Common myeloid progenitor, CD34-positive (primary cell): Measurements from ENCODE around the gene OPCML.
A peak's percentile ranks its signal among the peaks of the same experiment; 100 is the strongest.

Experiments
- CTCF ChIA-PET: fragments of 350-600 bp; sonication (Branson Sonifier 250); formaldehyde crosslinking; loops from one replicate; lab custom pipeline; 2021; ENCODE audit warnings: antibody characterized with exemption; lab: Charles Lee
- POLR2A ChIA-PET: fragments of 350-600 bp; sonication (Branson Sonifier 250); formaldehyde crosslinking; loops from one replicate; lab custom pipeline; 2021; ENCODE audit warnings: antibody characterized with exemption; lab: Charles Lee
- DNase-seq, 3 donors: peaks; one replicate each; pipeline versions ENCODE4 v3.0.0 to v3.0.0-alpha.2; 2013
- H3K27ac ChIP-seq, 2 experiments: 1 replicate in 1 of 2; 2 replicates in 1 of 2; pipeline ENCODE4 v1.7.0; 2013; ENCODE audit warnings: inconsistent platforms in 2 of 2, low read length in 2 of 2, mild to moderate bottlenecking in 2 of 2, low read depth in 1 of 2, moderate library complexity in 1 of 2; ENCODE audit not compliant: severe bottlenecking in 2 of 2, insufficient read depth in 1 of 2, poor library complexity in 1 of 2
- H3K27me3 ChIP-seq, 5 experiments: replicated peaks in 2 of 5; 1 replicate in 3 of 5; 2 replicates in 2 of 5; pipeline versions ENCODE4 v1.6.1 to v1.7.0; 2013; ENCODE audit warnings: low read length in 4 of 5, mild to moderate bottlenecking in 2 of 5, moderate library complexity in 2 of 5, inconsistent platforms in 1 of 5; ENCODE audit not compliant: insufficient read depth in 5 of 5, control insufficient read depth in 4 of 5
- H3K36me3 ChIP-seq, 4 experiments: 1 replicate in 2 of 4; 2 replicates in 2 of 4; pipeline versions ENCODE4 v1.6.1 to v1.7.0; 2013; ENCODE audit warnings: low read length in 3 of 4, control low read depth in 1 of 4, mild to moderate bottlenecking in 1 of 4; ENCODE audit not compliant: control insufficient read depth in 4 of 4, insufficient read depth in 4 of 4
- H3K4me1 ChIP-seq, 4 experiments: 1 replicate in 3 of 4; 2 replicates in 1 of 4; pipeline versions ENCODE4 v1.6.1 to v1.7.1; 2013; ENCODE audit warnings: low read length in 3 of 4, mild to moderate bottlenecking in 3 of 4, control low read depth in 1 of 4, inconsistent platforms in 1 of 4, moderate library complexity in 1 of 4; ENCODE audit not compliant: control insufficient read depth in 4 of 4, insufficient read depth in 4 of 4; ENCODE audit errors: control extremely low read depth in 1 of 4
- H3K4me3 ChIP-seq, 7 experiments: 1 replicate in 4 of 7; 2 replicates in 3 of 7; pipeline versions ENCODE4 v1.5.1 to v1.7.0; 2013; ENCODE audit warnings: mild to moderate bottlenecking in 7 of 7, low read length in 6 of 7, moderate library complexity in 6 of 7, inconsistent platforms in 2 of 7, low read depth in 2 of 7, control low read depth in 1 of 7; ENCODE audit not compliant: insufficient read depth in 4 of 7, control insufficient read depth in 1 of 7; ENCODE audit errors: extremely low read depth in 1 of 7
- H3K9me3 ChIP-seq, 5 experiments: 1 replicate in 4 of 5; 2 replicates in 1 of 5; pipeline versions ENCODE4 v1.6.1 to v1.7.1; 2013; ENCODE audit warnings: low read length in 4 of 5, mild to moderate bottlenecking in 2 of 5, inconsistent platforms in 1 of 5, low read depth in 1 of 5, moderate library complexity in 1 of 5; ENCODE audit not compliant: control insufficient read depth in 4 of 5, insufficient read depth in 2 of 5; ENCODE audit errors: control extremely low read depth in 1 of 5
- WGBS: methylation state at CpG from one replicate; pipeline ENCODE4 v1.1.5; 2013; ENCODE audit not compliant: insufficient coverage; 5-methylcytosine and 5-hydroxymethylcytosine counted together

Gene OPCML

GRCh38 chr11:132683602-132684001 lies 848.7 kb downstream of the OPCML start:
- no peaks in the 10 kb centered on the region for H3K9me3 ChIP-seq
- no peak for DNase-seq
- H3K27me3 ChIP-seq = no peaks in the 10 kb centered on the region
- no CpG with 5 or more reads among the region's 2 CpGs for WGBS
- peaks cover 0 to 6% (median 1%) of the 10 kb centered on the region in 4 experiments for H3K4me1 ChIP-seq
- H3K4me3 ChIP-seq = no peak overlapping the region
- H3K36me3 ChIP-seq = no peaks in the 10 kb centered on the region
- ChIA-PET POLR2A (no interaction called here), CTCF (no interaction called here)
- no peak overlapping the region for H3K27ac ChIP-seq

- H3K9me3 ChIP-seq = peaks cover 0 to 3% (median 0%) of the 10 kb centered on the region in 5 experiments
- 93% methylated on average over 4 of the region's 7 CpGs for WGBS
- H3K4me3 ChIP-seq = no peak overlapping the region
- peaks cover 0 to 6% (median 1%) of the 10 kb centered on the region in 4 experiments for H3K4me1 ChIP-seq
- ChIA-PET CTCF (interaction anchor here (0.6 kb wide), 1 partner anchor 664 kb away, joined by 3 read pairs; no protein-coding TSS in a partner anchor), POLR2A (no interaction called here)
- no peak overlapping the region for H3K27ac ChIP-seq
- H3K27me3 ChIP-seq = no peaks in the 10 kb centered on the region
- no peaks in the 10 kb centered on the region for H3K36me3 ChIP-seq
- DNase-seq = no peak
Measured at GRCh38 chr11:132681971-132682370, 850.3 kb downstream of the OPCML start.

GRCh38 chr11:132680584-132680983 lies 851.7 kb downstream of the OPCML start:
- ChIA-PET CTCF (no interaction called here), POLR2A (no interaction called here)
- Histone ChIP-seq H3K27me3 (no peaks in the 10 kb centered on the region), H3K4me1 (peaks cover 0 to 2% (median under 1%) of the 10 kb centered on the region in 4 experiments), H3K9me3 (peaks cover 0 to 3% (median 0%) of the 10 kb centered on the region in 5 experiments), H3K36me3 (no peaks in the 10 kb centered on the region), H3K27ac (no peak overlapping the region), H3K4me3 (no peak overlapping the region)
- no peak for DNase-seq
- 92% methylated on average over 10 of the region's 12 CpGs for WGBS

- 0% methylated on average over 2 of the region's 4 CpGs for WGBS
- Histone ChIP-seq H3K27ac (no peak overlapping the region), H3K4me3 (no peak overlapping the region), H3K9me3 (peaks cover 0 to 3% (median 0%) of the 10 kb centered on the region in 5 experiments), H3K27me3 (no peaks in the 10 kb centered on the region), H3K36me3 (no peaks in the 10 kb centered on the region), H3K4me1 (peaks cover 0 to 8% (median 2%) of the 10 kb centered on the region in 4 experiments)
- CTCF ChIA-PET = no interaction called here
- peak; percentile 8 to 47 (median 39) for DNase-seq
- POLR2A ChIA-PET = no interaction called here
Measured at GRCh38 chr11:132674151-132674550, 858.1 kb downstream of the OPCML start.

GRCh38 chr11:132671851-132672370 lies 860.4 kb downstream of the OPCML start:
- POLR2A ChIA-PET = no interaction called here
- Histone ChIP-seq H3K4me1 (peaks cover 0 to 8% (median 2%) of the 10 kb centered on the region in 4 experiments), H3K27me3 (no peaks in the 10 kb centered on the region), H3K4me3 (no peak overlapping the region), H3K27ac (no peak overlapping the region), H3K9me3 (no peaks in the 10 kb centered on the region), H3K36me3 (no peaks in the 10 kb centered on the region)
- CTCF ChIA-PET = interaction anchor here (0.5 kb wide), 1 partner anchor 30 kb away, joined by 3 read pairs; no protein-coding TSS in a partner anchor
- no CpG with 5 or more reads among the region's 3 CpGs for WGBS
- no peak for DNase-seq

- CTCF ChIA-PET = interaction anchor here (0.5 kb wide), 1 partner anchor 31 kb away, joined by 3 read pairs; no protein-coding TSS in a partner anchor
- Histone ChIP-seq H3K27ac (no peak overlapping the region), H3K4me1 (peaks cover 0 to 8% (median 2%) of the 10 kb centered on the region in 4 experiments), H3K4me3 (no peak overlapping the region), H3K9me3 (no peaks in the 10 kb centered on the region), H3K27me3 (no peaks in the 10 kb centered on the region), H3K36me3 (no peaks in the 10 kb centered on the region)
- DNase-seq = no peak
- POLR2A ChIA-PET = no interaction called here
- WGBS = 90% methylated on average over 2 of the region's 5 CpGs
Measured at GRCh38 chr11:132670921-132671675, 861.2 kb downstream of the OPCML start.

- Histone ChIP-seq H3K27me3 (no peaks in the 10 kb centered on the region), H3K9me3 (no peaks in the 10 kb centered on the region), H3K36me3 (no peaks in the 10 kb centered on the region), H3K4me3 (no peak overlapping the region), H3K4me1 (peaks cover 0 to 8% (median 2%) of the 10 kb centered on the region in 4 experiments), H3K27ac (no peak overlapping the region)
- WGBS = 100% methylated on average over 4 of the region's 5 CpGs
- no peak for DNase-seq
- ChIA-PET CTCF (no interaction called here), POLR2A (no interaction called here)
Measured at GRCh38 chr11:132669949-132670348, 862.4 kb downstream of the OPCML start.
